ENCODE results near the gene PLD3. TPM values are rescaled to one million over a fixed set of nuclear protein-coding genes. Genes with fewer than 3 reads are reported as not detected.

PLD3 gene
- total and polyA plus RNA-seq, 2 donors (not counting 1 experiment from before 2014, with no cell fraction given) = 208 to 230 TPM

DNA sequence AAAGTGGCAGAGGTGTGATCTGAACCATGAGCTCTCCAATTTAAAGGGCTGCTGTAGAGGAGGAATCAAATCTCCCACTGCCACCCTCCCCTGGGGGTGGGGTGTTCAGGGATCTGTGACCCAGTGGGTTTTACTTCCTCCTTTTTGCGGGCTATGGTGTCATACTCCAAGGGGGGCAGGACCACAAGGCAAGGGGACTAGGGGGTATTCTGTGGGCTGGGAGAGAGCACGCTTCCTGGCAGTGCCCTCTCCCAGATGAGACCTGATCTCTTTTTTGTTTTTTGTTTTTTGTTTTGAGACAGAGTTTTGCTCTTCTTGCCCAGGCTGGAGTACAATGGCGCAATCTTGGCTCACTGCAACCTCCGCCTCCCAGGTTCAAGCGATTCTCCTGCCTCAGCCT is 10.3 kb downstream of the PLD3 start:
- H3K4me1 ChIP-seq (ENCODE audit: control insufficient read depth, extremely low read depth, insufficient read depth, low read length) = no peaks in the 10 kb centered on the region
- H3K27me3 ChIP-seq (ENCODE audit: control insufficient read depth, insufficient read depth, low read length) = no peaks in the 10 kb centered on the region
- H3K79me2 ChIP-seq (ENCODE audit: control insufficient read depth, insufficient read depth, low read length) = no peaks in the 10 kb centered on the region
- H3K4me2 ChIP-seq (ENCODE audit: extremely low read depth, insufficient read depth, low read length) = no peak overlapping the region
- H2AFZ ChIP-seq (ENCODE audit: low read length) = no peak overlapping the region
- H3K27ac ChIP-seq (ENCODE audit: insufficient read depth, low read length) = no peak overlapping the region
- no peak overlapping the region for H3K4me3 ChIP-seq (replicated peaks in 1 of 4; ENCODE audit: control extremely low read depth in 1 of 4, insufficient read depth in 1 of 4, low read depth in 3 of 4, low read length in 4 of 4)
- no peaks in the 10 kb centered on the region for H3K9me3 ChIP-seq (ENCODE audit: control insufficient read depth, insufficient read depth, low read depth, low read length)
- no peak overlapping the region for H3K9ac ChIP-seq (ENCODE audit: insufficient read depth, low read length)
- H3K36me3 ChIP-seq (ENCODE audit: control insufficient read depth, insufficient read depth, low read length) = no peaks in the 10 kb centered on the region
- no peak for DNase-seq (ENCODE audit: low read depth in 2 of 2)
- no peak for TF ChIP-seq EZH2 (IDR thresholded peaks at IDR 0.05; ENCODE audit: low read length, missing control alignments)
- TF ChIP-seq, protein P1, sequence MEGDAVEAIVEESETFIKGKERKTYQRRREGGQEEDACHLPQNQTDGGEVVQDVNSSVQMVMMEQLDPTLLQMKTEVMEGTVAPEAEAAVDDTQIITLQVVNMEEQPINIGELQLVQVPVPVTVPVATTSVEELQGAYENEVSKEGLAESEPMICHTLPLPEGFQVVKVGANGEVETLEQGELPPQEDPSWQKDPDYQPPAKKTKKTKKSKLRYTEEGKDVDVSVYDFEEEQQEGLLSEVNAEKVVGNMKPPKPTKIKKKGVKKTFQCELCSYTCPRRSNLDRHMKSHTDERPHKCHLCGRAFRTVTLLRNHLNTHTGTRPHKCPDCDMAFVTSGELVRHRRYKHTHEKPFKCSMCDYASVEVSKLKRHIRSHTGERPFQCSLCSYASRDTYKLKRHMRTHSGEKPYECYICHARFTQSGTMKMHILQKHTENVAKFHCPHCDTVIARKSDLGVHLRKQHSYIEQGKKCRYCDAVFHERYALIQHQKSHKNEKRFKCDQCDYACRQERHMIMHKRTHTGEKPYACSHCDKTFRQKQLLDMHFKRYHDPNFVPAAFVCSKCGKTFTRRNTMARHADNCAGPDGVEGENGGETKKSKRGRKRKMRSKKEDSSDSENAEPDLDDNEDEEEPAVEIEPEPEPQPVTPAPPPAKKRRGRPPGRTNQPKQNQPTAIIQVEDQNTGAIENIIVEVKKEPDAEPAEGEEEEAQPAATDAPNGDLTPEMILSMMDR (conservative IDR thresholded peaks at IDR 0.05 in 1 of 2, IDR thresholded peaks at IDR 0.05 in 1 of 2; ENCODE audit: low read depth in 1 of 2, low read length in 2 of 2) = no peak
- H4K20me1 ChIP-seq (ENCODE audit: control insufficient read depth, extremely low read depth, insufficient read depth, low read length) = no peaks in the 10 kb centered on the region

DNA sequence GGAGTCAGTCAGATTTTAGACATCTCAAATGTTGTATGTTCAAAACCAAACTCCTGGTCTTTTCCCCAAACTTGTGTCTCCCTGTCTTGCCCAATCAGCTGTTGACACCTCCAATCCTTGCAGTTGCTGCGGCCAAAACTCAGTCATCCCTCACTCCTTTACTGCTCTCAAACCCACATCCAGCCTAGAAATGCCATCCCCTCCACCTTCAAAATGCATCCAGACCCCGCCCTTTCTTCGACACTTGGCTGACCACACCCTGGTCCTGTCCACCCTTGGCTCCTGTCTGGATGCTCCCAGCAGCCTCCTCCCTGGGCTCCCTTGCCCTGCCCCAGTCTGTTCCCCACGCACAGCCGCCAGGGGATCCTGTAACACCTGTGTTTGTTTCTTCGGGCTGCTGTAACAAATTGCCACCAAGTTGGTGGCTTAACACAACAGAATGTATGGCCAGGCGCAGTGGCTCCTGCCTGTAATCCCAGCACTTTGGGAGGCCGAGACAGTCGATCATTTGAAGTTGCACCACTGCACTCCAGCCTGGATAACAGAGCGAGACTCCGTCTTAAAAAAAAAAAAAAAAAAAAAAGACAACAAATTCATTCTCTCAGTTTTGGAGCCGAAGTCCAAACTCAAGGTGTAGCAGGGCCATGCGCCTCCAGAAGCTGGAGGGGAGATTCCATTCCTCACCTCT is 11.7 kb downstream of the PLD3 start:
- Histone ChIP-seq H3K4me1 (ENCODE audit: control insufficient read depth, extremely low read depth, insufficient read depth, low read length) (no peaks in the 10 kb centered on the region), H3K9me3 (ENCODE audit: control insufficient read depth, insufficient read depth, low read depth, low read length) (no peaks in the 10 kb centered on the region), H2AFZ (ENCODE audit: low read length) (no peak overlapping the region), H3K79me2 (ENCODE audit: control insufficient read depth, insufficient read depth, low read length) (no peaks in the 10 kb centered on the region), H3K4me2 (ENCODE audit: extremely low read depth, insufficient read depth, low read length) (no peak overlapping the region), H3K36me3 (ENCODE audit: control insufficient read depth, insufficient read depth, low read length) (no peaks in the 10 kb centered on the region), H3K9ac (ENCODE audit: insufficient read depth, low read length) (no peak overlapping the region), H4K20me1 (ENCODE audit: control insufficient read depth, extremely low read depth, insufficient read depth, low read length) (no peaks in the 10 kb centered on the region), H3K4me3 (replicated peaks in 1 of 4; ENCODE audit: control extremely low read depth in 1 of 4, insufficient read depth in 1 of 4, low read depth in 3 of 4, low read length in 4 of 4) (no peak overlapping the region), H3K27me3 (ENCODE audit: control insufficient read depth, insufficient read depth, low read length) (no peaks in the 10 kb centered on the region), H3K27ac (ENCODE audit: insufficient read depth, low read length) (no peak overlapping the region)
- no peak for TF ChIP-seq EZH2 (IDR thresholded peaks at IDR 0.05; ENCODE audit: low read length, missing control alignments)
- TF ChIP-seq, protein P1 (conservative IDR thresholded peaks at IDR 0.05 in 1 of 2, IDR thresholded peaks at IDR 0.05 in 1 of 2; ENCODE audit: low read depth in 1 of 2, low read length in 2 of 2) = no peak
- DNase-seq (ENCODE audit: low read depth in 2 of 2) = no peak

DNA sequence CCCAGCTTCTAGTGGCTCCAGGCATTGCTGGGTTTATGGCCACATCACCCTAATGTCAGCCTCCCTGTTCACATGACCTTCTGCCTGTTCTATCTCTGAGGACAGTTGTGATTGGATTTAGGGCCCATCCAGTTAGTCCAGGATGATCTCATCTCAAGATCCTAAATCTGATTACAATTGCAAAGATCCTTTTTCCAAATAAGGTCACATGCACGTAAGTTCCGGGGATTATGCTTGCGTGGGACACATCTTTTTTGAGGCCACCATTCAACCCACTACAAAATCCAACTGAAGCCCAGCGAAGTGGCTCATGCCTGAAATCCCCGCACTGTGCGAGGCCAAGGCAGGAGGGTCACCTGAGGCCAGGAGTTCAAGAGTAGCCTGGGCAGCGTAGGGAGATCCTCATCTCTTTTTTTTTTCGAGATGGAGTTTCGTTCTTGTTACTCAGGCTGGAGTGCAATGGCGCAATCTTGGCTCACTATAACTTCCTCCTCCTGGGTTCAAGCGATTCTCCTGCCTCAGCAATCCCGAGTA is 12.3 kb downstream of the PLD3 start:
- Histone ChIP-seq H2AFZ (ENCODE audit: low read length) (no peak overlapping the region), H3K9ac (ENCODE audit: insufficient read depth, low read length) (no peak overlapping the region), H4K20me1 (ENCODE audit: control insufficient read depth, extremely low read depth, insufficient read depth, low read length) (no peaks in the 10 kb centered on the region), H3K36me3 (ENCODE audit: control insufficient read depth, insufficient read depth, low read length) (no peaks in the 10 kb centered on the region), H3K4me3 (replicated peaks in 1 of 4; ENCODE audit: control extremely low read depth in 1 of 4, insufficient read depth in 1 of 4, low read depth in 3 of 4, low read length in 4 of 4) (no peak overlapping the region), H3K4me1 (ENCODE audit: control insufficient read depth, extremely low read depth, insufficient read depth, low read length) (no peaks in the 10 kb centered on the region), H3K27me3 (ENCODE audit: control insufficient read depth, insufficient read depth, low read length) (no peaks in the 10 kb centered on the region), H3K4me2 (ENCODE audit: extremely low read depth, insufficient read depth, low read length) (no peak overlapping the region), H3K79me2 (ENCODE audit: control insufficient read depth, insufficient read depth, low read length) (no peaks in the 10 kb centered on the region), H3K9me3 (ENCODE audit: control insufficient read depth, insufficient read depth, low read depth, low read length) (no peaks in the 10 kb centered on the region), H3K27ac (ENCODE audit: insufficient read depth, low read length) (no peak overlapping the region)
- no peak for TF ChIP-seq EZH2 (IDR thresholded peaks at IDR 0.05; ENCODE audit: low read length, missing control alignments)
- TF ChIP-seq, protein P1 (conservative IDR thresholded peaks at IDR 0.05 in 1 of 2, IDR thresholded peaks at IDR 0.05 in 1 of 2; ENCODE audit: low read depth in 1 of 2, low read length in 2 of 2) = no peak
- no peak for DNase-seq (ENCODE audit: low read depth in 2 of 2)

All from fibroblast of lung (primary cell).